H9 (cell line): Measurements from ENCODE around the gene OPTC. TPM values are rescaled to one million over a fixed set of nuclear protein-coding genes. Genes with fewer than 3 reads are reported as not detected.

Experiments
- DNase-seq: peaks from one replicate; pipeline ENCODE4 v3.0.0-alpha.2; 2017
- H2AFZ ChIP-seq: one replicate; pipeline ENCODE4 v1.6.1; 2013; ENCODE audit warnings: mild to moderate bottlenecking, low read length, control low read depth, moderate library complexity
- H2AK5ac ChIP-seq: 2 replicates; pipeline ENCODE4 v1.6.1; 2013; ENCODE audit warnings: low read length, control low read depth, mixed read lengths; ENCODE audit not compliant: insufficient read length
- H2BK120ac ChIP-seq: one replicate; pipeline ENCODE4 v1.6.1; 2013; ENCODE audit warnings: low read depth, mild to moderate bottlenecking, low read length, control low read depth, inconsistent platforms; ENCODE audit not compliant: poor library complexity, severe bottlenecking
- H2BK12ac ChIP-seq: 2 replicates; pipeline ENCODE4 v1.6.1; 2013; ENCODE audit warnings: low read length, control low read depth, mixed read lengths, low read depth; ENCODE audit not compliant: insufficient read length
- H2BK15ac ChIP-seq: 2 replicates; pipeline ENCODE4 v1.6.1; 2013; ENCODE audit warnings: low read depth, low read length, control low read depth
- H2BK20ac ChIP-seq: one replicate; pipeline ENCODE4 v1.6.1; 2013; ENCODE audit warnings: low read depth, mild to moderate bottlenecking, low read length, control low read depth, inconsistent platforms; ENCODE audit not compliant: poor library complexity, severe bottlenecking
- H2BK5ac ChIP-seq: 2 replicates; pipeline ENCODE4 v1.6.1; 2013; ENCODE audit warnings: low read length, control low read depth, mixed read lengths; ENCODE audit not compliant: insufficient read length
- H3K14ac ChIP-seq: 2 replicates; pipeline ENCODE4 v1.6.1; 2013; ENCODE audit warnings: low read length, control low read depth; ENCODE audit not compliant: insufficient read depth
- H3K18ac ChIP-seq: 2 replicates; pipeline ENCODE4 v1.6.1; 2013; ENCODE audit warnings: low read depth, mild to moderate bottlenecking, mixed read lengths, low read length, control low read depth; ENCODE audit not compliant: insufficient read length
- H3K23ac ChIP-seq: 2 replicates; pipeline ENCODE4 v1.6.1; 2013; ENCODE audit warnings: low read length, control low read depth, mixed read lengths, low read depth; ENCODE audit not compliant: insufficient read length
- H3K23me2 ChIP-seq: 2 replicates; pipeline ENCODE4 v1.6.1; 2013; ENCODE audit warnings: low read depth, mild to moderate bottlenecking, mixed read lengths, low read length, control low read depth; ENCODE audit not compliant: insufficient read length, poor library complexity, severe bottlenecking
- H3K27ac ChIP-seq: 2 replicates; pipeline ENCODE4 v1.5.1; 2013; ENCODE audit warnings: low read length, control low read depth, mixed read lengths, low read depth; ENCODE audit not compliant: insufficient read length
- H3K27me3 ChIP-seq: 2 replicates; pipeline ENCODE4 v1.6.1; 2013; ENCODE audit warnings: low read length, control low read depth, inconsistent platforms; ENCODE audit not compliant: insufficient read depth
- H3K4ac ChIP-seq: 2 replicates; pipeline ENCODE4 v1.6.1; 2013; ENCODE audit warnings: low read depth, mild to moderate bottlenecking, control low read depth, inconsistent platforms, low read length, moderate library complexity
- H3K4me1 ChIP-seq: 2 replicates; pipeline ENCODE4 v1.6.1; 2013; ENCODE audit warnings: low read length, control low read depth, inconsistent platforms; ENCODE audit not compliant: insufficient read depth
- H3K4me2 ChIP-seq: 2 replicates; pipeline ENCODE4 v1.6.1; 2013; ENCODE audit warnings: low read length, control low read depth, mixed read lengths; ENCODE audit not compliant: insufficient read length, insufficient read depth
- H3K56ac ChIP-seq: 2 replicates; pipeline ENCODE4 v1.6.1; 2013; ENCODE audit warnings: low read depth, mild to moderate bottlenecking, mixed read lengths, low read length, control low read depth; ENCODE audit not compliant: insufficient read length
- H3K79me1 ChIP-seq: 2 replicates; pipeline ENCODE4 v1.6.1; 2013; ENCODE audit warnings: low read depth, mild to moderate bottlenecking, moderate library complexity, low read length, control low read depth, inconsistent platforms; ENCODE audit not compliant: insufficient read depth, poor library complexity, severe bottlenecking
- H3K79me2 ChIP-seq: 2 replicates; pipeline ENCODE4 v1.6.1; 2013; ENCODE audit warnings: low read length, control low read depth, inconsistent platforms; ENCODE audit not compliant: insufficient read depth
- H3K9ac ChIP-seq: 2 replicates; pipeline ENCODE4 v1.6.1; 2013; ENCODE audit warnings: low read length, control low read depth, mixed read lengths; ENCODE audit not compliant: insufficient read length; ENCODE audit errors: extremely low read depth
- H3K9me3 ChIP-seq: one replicate; pipeline ENCODE4 v1.6.1; 2013; ENCODE audit warnings: low read depth, low read length, inconsistent platforms; ENCODE audit not compliant: control insufficient read depth
- H3T11ph ChIP-seq: one replicate; pipeline ENCODE4 v1.6.1; 2013; ENCODE audit warnings: mild to moderate bottlenecking, low read length, control low read depth, inconsistent platforms
- H4K20me1 ChIP-seq: one replicate; pipeline ENCODE4 v1.6.1; 2013; ENCODE audit not compliant: control insufficient read depth, insufficient read length, insufficient read depth
- H4K5ac ChIP-seq: 2 replicates; pipeline ENCODE4 v1.6.1; 2013; ENCODE audit warnings: low read depth, mild to moderate bottlenecking, mixed read lengths, low read length, control low read depth; ENCODE audit not compliant: insufficient read length
- H4K8ac ChIP-seq: replicated peaks from 2 replicates; pipeline ENCODE4 v1.6.1; 2013; ENCODE audit warnings: low read length, control low read depth, mixed read lengths, low read depth; ENCODE audit not compliant: insufficient read length
- H4K91ac ChIP-seq: 2 replicates; pipeline ENCODE4 v1.6.1; 2013; ENCODE audit warnings: low read depth, mild to moderate bottlenecking, moderate library complexity, mixed read lengths, low read length, control low read depth; ENCODE audit not compliant: insufficient read length
- H3K27ac Mint-ChIP-seq, 3 experiments: 2 replicates in 2 of 3; 3 replicates in 1 of 3; pipeline ENCODE4 v1.8.0; 2020 to 2021; ENCODE audit warnings: mixed read lengths in 3 of 3, mild to moderate bottlenecking in 1 of 3, moderate library complexity in 1 of 3
- H3K27me3 Mint-ChIP-seq: 2 replicates; pipeline ENCODE4 v1.8.0; 2021; ENCODE audit warnings: low read depth, mild to moderate bottlenecking, moderate library complexity, mixed read lengths
- H3K36me3 Mint-ChIP-seq, 3 experiments: 2 replicates in 2 of 3; 3 replicates in 1 of 3; pipeline ENCODE4 v1.8.0; 2020 to 2021; ENCODE audit warnings: low read depth in 3 of 3, mixed read lengths in 3 of 3; ENCODE audit not compliant: insufficient read depth in 1 of 3
- H3K4me1 Mint-ChIP-seq, 2 experiments: 2 replicates each; pipeline ENCODE4 v1.8.0; 2020; ENCODE audit warnings: mixed read lengths in 2 of 2
- H3K4me3 Mint-ChIP-seq, 2 experiments: 2 replicates in 1 of 2; 3 replicates in 1 of 2; pipeline ENCODE4 v1.8.0; 2020 to 2021; ENCODE audit warnings: mild to moderate bottlenecking in 2 of 2, mixed read lengths in 2 of 2, moderate library complexity in 1 of 2
- H3K9me3 Mint-ChIP-seq, 2 experiments: 2 replicates in 1 of 2; 3 replicates in 1 of 2; pipeline ENCODE4 v1.8.0; 2020; ENCODE audit warnings: mild to moderate bottlenecking in 2 of 2, mixed read lengths in 2 of 2, moderate library complexity in 1 of 2
- CTCF ChIP-seq: fragments of 200-600 bp; sonication (generic); conservative IDR thresholded peaks from 3 replicates; pipeline ENCODE4 v1.8.0; 2021; ENCODE audit warnings: antibody characterized with exemption, mild to moderate bottlenecking
- WGBS: extraction: QIAGEN DNeasy Blood & Tissue Kit; methylation state at CpG from one replicate; pipeline ENCODE4 v1.1.7; 2013; ENCODE audit warnings: missing lambda C conversion rate, low lambda C conversion rate, mixed read lengths; ENCODE audit not compliant: insufficient read length; ENCODE audit errors: extremely low coverage; 5-methylcytosine and 5-hydroxymethylcytosine counted together
- total RNA-seq: library from RNA; stranded (reverse); gene quantifications from 2 replicates; pipeline ENCODE4 v1.2.1, GENCODE V29; 2021

OPTC gene
- total RNA-seq, 1 experiment from 2014 or later: 1.1 TPM

- no peak overlapping the region for H2BK12ac ChIP-seq
- H2AK5ac ChIP-seq: no peak overlapping the region
- H3K27me3 ChIP-seq: peaks cover 9% of the 10 kb centered on the region; the same call in 1 of the 2 replicates
- peaks cover 0 to under 1% of the 10 kb centered on the region in 2 experiments; a peak in 1 of 5 replicates for H3K9me3 Mint-ChIP-seq
- no peaks in the 10 kb centered on the region for H3K36me3 Mint-ChIP-seq
- no peak overlapping the region for H3K14ac ChIP-seq
- peaks cover 66 to 72% of the 10 kb centered on the region in 2 experiments for H3K4me1 Mint-ChIP-seq
- no peaks in the 10 kb centered on the region for H3K23me2 ChIP-seq
- peaks cover 42% of the 10 kb centered on the region for H3K27me3 Mint-ChIP-seq
- no peaks in the 10 kb centered on the region for H3K79me1 ChIP-seq
- no peak overlapping the region for H2AFZ ChIP-seq
- H3K4me3 Mint-ChIP-seq: no peak overlapping the region
- no CpG with 5 or more reads among the region's 6 CpGs for WGBS
- no peak overlapping the region for H2BK5ac ChIP-seq
- no peak overlapping the region for H3T11ph ChIP-seq
- no peak overlapping the region for H3K23ac ChIP-seq
- no peak overlapping the region for H3K18ac ChIP-seq
- H4K8ac ChIP-seq: no peak overlapping the region
- no peaks in the 10 kb centered on the region for H4K20me1 ChIP-seq
- no peak overlapping the region for H3K4me2 ChIP-seq
- H2BK20ac ChIP-seq: no peak overlapping the region
- DNase-seq: no peak
- no peak overlapping the region for H3K56ac ChIP-seq
- H3K27ac Mint-ChIP-seq: no peak overlapping the region
- no peak for TF ChIP-seq CTCF
- no peak overlapping the region for H2BK15ac ChIP-seq
- H3K27ac ChIP-seq: no peak overlapping the region
- H3K79me2 ChIP-seq: no peaks in the 10 kb centered on the region
- no peak overlapping the region for H3K9ac ChIP-seq
- H4K5ac ChIP-seq: no peak overlapping the region
- no peaks in the 10 kb centered on the region for H3K9me3 ChIP-seq
- no peak overlapping the region for H4K91ac ChIP-seq
- no peak overlapping the region for H2BK120ac ChIP-seq
- H3K4me1 ChIP-seq: peaks cover 23% of the 10 kb centered on the region; the same call in 1 of the 2 replicates
- no peak overlapping the region for H3K4ac ChIP-seq
These were observed 29.7 kb downstream of the OPTC start for GRCh38 chr1:203523667-203524066.
